Endothelial cell of umbilical vein (primary cell): ENCODE measurements around the gene INSIG2. TPM values are rescaled to one million over a fixed set of nuclear protein-coding genes. Genes with fewer than 3 reads are reported as not detected.

Experiments used
- BruUV-seq: library from RNA; stranded (reverse); fragments of 400-500 nt; replicated peaks from 2 replicates; lab custom pipeline; 2021; lab: Mats Ljungman, UMichigan
- CTCF ChIA-PET: fragments of 300-600, 350-600 bp; sonication (Branson Sonifier 250); formaldehyde crosslinking; loops from one replicate; lab custom pipeline; 2021; ENCODE audit warnings: antibody characterized with exemption, inconsistent platforms; lab: Charles Lee
- POLR2A ChIA-PET: fragments of 300-600, 350-600 bp; sonication (Branson Sonifier 250); formaldehyde crosslinking; loops from one replicate; lab custom pipeline; 2021; ENCODE audit warnings: antibody characterized with exemption, inconsistent platforms; lab: Charles Lee
- DNase-seq: peaks from one replicate; pipeline ENCODE4 v3.0.0-alpha.2; 2011; ENCODE audit warnings: low read depth, low spot score
- FAIRE-seq: peaks from 2 replicates; lab custom pipeline; 2011; peaks lifted over from hg19 to GRCh38; lab: Jason Lieb, UNC
- H2AFZ ChIP-seq: 2 replicates; pipeline ENCODE4 v1.6.0; 2012; ENCODE audit warnings: low read depth, low read length, control low read depth, inconsistent platforms
- H3K27ac ChIP-seq: 2 replicates; pipeline ENCODE4 v1.5.1; 2011; ENCODE audit warnings: low read depth, mild to moderate bottlenecking, control low read depth, low read length, moderate library complexity; ENCODE audit not compliant: insufficient read depth
- H3K27me3 ChIP-seq, 2 experiments: 2 replicates each; pipeline versions ENCODE4 v1.6.0 to v1.6.1; 2011; ENCODE audit warnings: low read length in 2 of 2, mixed read lengths in 1 of 2; ENCODE audit not compliant: control insufficient read depth in 2 of 2, insufficient read depth in 2 of 2
- H3K36me3 ChIP-seq, 2 experiments: 2 replicates in 1 of 2; 3 replicates in 1 of 2; pipeline ENCODE4 v1.5.1; 2011; ENCODE audit warnings: low read length in 2 of 2, mild to moderate bottlenecking in 1 of 2, moderate library complexity in 1 of 2; ENCODE audit not compliant: control insufficient read depth in 2 of 2, insufficient read depth in 2 of 2; ENCODE audit errors: extremely low read depth in 1 of 2
- H3K4me1 ChIP-seq: 3 replicates; pipeline ENCODE4 v1.5.1; 2011; ENCODE audit warnings: mild to moderate bottlenecking, low read length; ENCODE audit not compliant: control insufficient read depth, insufficient read depth; ENCODE audit errors: extremely low read depth
- H3K4me2 ChIP-seq: 2 replicates; pipeline ENCODE4 v1.6.1; 2011; ENCODE audit warnings: low read length, control low read depth, mixed read lengths; ENCODE audit not compliant: insufficient read depth
- H3K4me3 ChIP-seq, 3 experiments: fragments of 200-600 bp in 1 of 3; sonication (generic), shearing (Covaris generic) in 1 of 3; replicated peaks in 1 of 3; 2 replicates each; pipeline ENCODE4 v1.5.1; 2011 to 2016; ENCODE audit warnings: control low read depth in 3 of 3, low read length in 3 of 3, mild to moderate bottlenecking in 2 of 3, inconsistent platforms in 1 of 3, low read depth in 1 of 3, moderate library complexity in 1 of 3; ENCODE audit not compliant: insufficient read depth in 1 of 3
- H3K79me2 ChIP-seq: 2 replicates; pipeline ENCODE4 v1.6.0; 2012; ENCODE audit warnings: low read length, inconsistent platforms; ENCODE audit not compliant: control insufficient read depth, insufficient read depth
- H3K9ac ChIP-seq: replicated peaks from 2 replicates; pipeline ENCODE3; 2011; ENCODE audit warnings: low read length, control low read depth; ENCODE audit not compliant: insufficient read depth; ENCODE audit errors: extremely low read depth
- H3K9me1 ChIP-seq: replicated peaks from 3 replicates; pipeline ENCODE4 v1.6.0; 2011; ENCODE audit warnings: mild to moderate bottlenecking, low read length; ENCODE audit not compliant: control insufficient read depth, insufficient read depth; ENCODE audit errors: extremely low read depth
- H3K9me3 ChIP-seq: replicated peaks from 2 replicates; pipeline ENCODE4 v1.5.1; 2012; ENCODE audit warnings: low read length, inconsistent platforms; ENCODE audit not compliant: control insufficient read depth, insufficient read depth
- H4K20me1 ChIP-seq: replicated peaks from 2 replicates; pipeline ENCODE3; 2011; ENCODE audit warnings: mild to moderate bottlenecking, low read length; ENCODE audit not compliant: control insufficient read depth, insufficient read depth; ENCODE audit errors: extremely low read depth
- FOS ChIP-seq: IDR thresholded peaks from 2 replicates; pipeline ENCODE4 v1.6.1; 2011; ENCODE audit warnings: mild to moderate bottlenecking, low read length, moderate library complexity, borderline replicate concordance; ENCODE audit not compliant: insufficient read depth
- GATA2 ChIP-seq: IDR thresholded peaks from 2 replicates; pipeline ENCODE4 v1.7.0; 2011; ENCODE audit warnings: low read depth, mild to moderate bottlenecking, moderate library complexity, mixed read lengths, low read length; ENCODE audit not compliant: insufficient read length, insufficient read depth
- JUN ChIP-seq: IDR thresholded peaks from 2 replicates; pipeline ENCODE4 v1.6.1; 2011; ENCODE audit warnings: borderline replicate concordance, low read depth; ENCODE audit not compliant: insufficient read length, insufficient read depth
- MYC ChIP-seq: IDR thresholded peaks from one replicate; pipeline ENCODE4 v1.6.1; 2011; ENCODE audit warnings: mild to moderate bottlenecking, low read depth, low read length
- POLR2A ChIP-seq: IDR thresholded peaks from 2 replicates; pipeline ENCODE4 v1.6.1; 2012; ENCODE audit warnings: low read depth, mild to moderate bottlenecking, control low read depth, low read length
- POLR2AphosphoS5 ChIP-seq: IDR thresholded peaks from 2 replicates; pipeline ENCODE4 v1.6.1; 2012; ENCODE audit warnings: low read depth, mild to moderate bottlenecking, control low read depth, low read length, moderate library complexity; ENCODE audit not compliant: insufficient read depth
- dilution Hi-C: fragments of 300-500 bp; cut with MboI; formaldehyde crosslinking; loops from one replicate; pipeline ENCODE4 v1.15.0; 2019; ENCODE audit warnings: low sequenced_read_pairs; ENCODE audit not compliant: extremely low pct_ligation_motif_present
- intact Hi-C: fragments of 100-400 bp; cut with micrococcal nuclease; formaldehyde crosslinking; loops from one replicate; pipeline ENCODE4 v1.10.0; 2022
- polyA plus RNA-seq, 4 experiments: library from polyadenylated mRNA; depleted of rRNA in 3 of 4; stranded (reverse) in 3 of 4; unstranded in 1 of 4; fragments of >200 nt; gene quantifications; 2 replicates each; pipeline versions ENCODE4 v1.2.1 to v1.2.3, GENCODE V29; 2011 to 2012; ENCODE audit warnings: missing spikeins in 1 of 4
- total RNA-seq: library from RNA; stranded (reverse); gene quantifications from 2 replicates; pipeline ENCODE4 v1.2.3, GENCODE V29; 2021

The INSIG2 gene
- total and polyA plus RNA-seq, 2 donors (not counting 3 experiments of a cell fraction or from before 2014, with no cell fraction given), result 24.1 to 26.9 TPM

DNA sequence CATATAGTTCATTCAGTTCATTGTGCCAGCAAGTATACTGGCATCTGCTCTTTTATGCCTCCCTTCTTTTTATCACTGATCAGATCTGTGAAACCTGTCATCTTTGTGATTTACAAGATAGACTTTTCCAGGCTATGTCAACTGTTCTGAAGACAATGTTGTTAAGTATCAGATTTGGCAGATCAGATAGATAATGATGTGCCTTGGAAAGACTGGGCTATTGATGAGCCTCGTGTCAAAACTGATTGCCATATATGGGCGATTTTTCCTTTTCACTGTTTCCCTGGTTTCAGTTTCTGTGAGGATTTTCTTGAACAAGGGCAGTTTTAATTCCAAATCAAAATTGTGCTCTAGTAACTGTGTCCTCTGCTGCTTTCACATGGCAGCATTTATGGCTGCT, 26.6 kb downstream of the INSIG2 start:
- BruUV-seq, result no TSS peak

DNA sequence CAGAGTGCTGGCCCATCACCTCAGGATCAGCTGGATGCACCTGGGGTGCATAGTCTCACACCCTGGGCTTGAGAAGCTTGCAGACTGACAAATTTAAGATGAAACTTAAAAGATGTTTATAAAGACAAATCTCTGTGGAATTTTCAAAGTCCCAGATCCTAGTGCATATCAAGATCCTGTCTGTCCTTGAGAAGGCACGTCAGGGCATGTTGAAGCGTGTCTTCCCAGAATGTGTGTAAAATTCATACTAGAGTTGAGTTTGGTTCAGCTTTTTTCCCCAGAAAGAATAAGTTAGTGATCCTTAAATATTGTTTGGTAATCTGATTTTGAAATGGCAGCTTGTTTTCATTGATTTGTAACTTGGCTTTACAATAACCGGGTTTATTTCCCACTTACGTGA, 27.5 kb downstream of the INSIG2 start:
- no peak for FAIRE-seq
- POLR2A ChIA-PET, result no interaction called here

More for the DNA sequence above, 26.6 kb downstream of the INSIG2 start:
- ChIA-PET CTCF (interaction anchor here (1.3 kb wide), 1 partner anchor 25 kb away, joined by 6 read pairs; no protein-coding TSS in a partner anchor), POLR2A (no interaction called here)
- dilution Hi-C loops, result no loop called here
- Histone ChIP-seq H3K27me3 (no peaks in the 10 kb centered on the region), H3K4me1 (peaks cover 34% of the 10 kb centered on the region), H3K9me1 (no peaks in the 10 kb centered on the region), H3K9me3 (no peaks in the 10 kb centered on the region), H4K20me1 (no peaks in the 10 kb centered on the region), H3K36me3 (no peaks in the 10 kb centered on the region), H3K9ac (no peak overlapping the region), H3K4me2 (no peak overlapping the region), H3K79me2 (no peaks in the 10 kb centered on the region), H2AFZ (no peak overlapping the region), H3K4me3 (no peak overlapping the region), H3K27ac (no peak overlapping the region)
- no peak for TF ChIP-seq POLR2AphosphoS5
- no peak for TF ChIP-seq POLR2A
- TF ChIP-seq JUN, result no peak
- no peak for TF ChIP-seq MYC
- TF ChIP-seq FOS, result no peak
- FAIRE-seq (no peak), DNase-seq (no peak)
- intact Hi-C loops, result loop anchor here (5.0 kb wide), 1 partner anchor 72 kb away; no protein-coding TSS in a partner anchor

More for the DNA sequence above, 27.5 kb downstream of the INSIG2 start:
- intact Hi-C loops (no loop called here), dilution Hi-C loops (no loop called here)
- BruUV-seq, result no TSS peak
- H3K4me2 ChIP-seq, result no peak overlapping the region
- no peaks in the 10 kb centered on the region for H3K27me3 ChIP-seq
- no peak overlapping the region for H3K27ac ChIP-seq
- H3K4me1 ChIP-seq, result peaks cover 34% of the 10 kb centered on the region
- TF ChIP-seq GATA2, result no peak
- TF ChIP-seq POLR2AphosphoS5, result no peak
- TF ChIP-seq POLR2A, result no peak
- H3K9me1 ChIP-seq, result no peaks in the 10 kb centered on the region
- no peak overlapping the region for H3K4me3 ChIP-seq
- no peak for DNase-seq
- no peak overlapping the region for H3K9ac ChIP-seq
- no peaks in the 10 kb centered on the region for H3K9me3 ChIP-seq
- CTCF ChIA-PET, result no interaction called here
- H4K20me1 ChIP-seq, result no peaks in the 10 kb centered on the region
- no peak overlapping the region for H2AFZ ChIP-seq
- no peaks in the 10 kb centered on the region for H3K79me2 ChIP-seq
- no peaks in the 10 kb centered on the region for H3K36me3 ChIP-seq
